Activated naive CD4-positive, alpha-beta T cell treated with anti-CD3 and anti-CD28 coated beads, Interleukin-2, amount 50 U/mL, for 72 hours (primary cell): ENCODE results near the gene RAB11FIP4. TPM values are rescaled to one million over a fixed set of nuclear protein-coding genes. Genes with fewer than 3 reads are reported as not detected.

Experiments used
- ATAC-seq, 2 donors: fragments of 150-1000 bp; cut with Tn5 transposase; 2 replicates each; pipeline ENCODE4 v1.10.0; 2021; ENCODE audit warnings: mild to moderate bottlenecking in 2 of 2, moderate library complexity in 2 of 2
- DNase-seq, 2 donors: peaks; one replicate each; pipeline ENCODE4 v3.0.0; 2021 to 2022; ENCODE audit warnings: low spot score in 2 of 2
- H3K27ac Mint-ChIP-seq, 2 donors: one replicate each; pipeline ENCODE4 v1.8.0; 2022; ENCODE audit warnings: mild to moderate bottlenecking in 2 of 2, mixed read lengths in 2 of 2
- H3K36me3 Mint-ChIP-seq, 2 donors: one replicate each; pipeline ENCODE4 v1.8.0; 2022; ENCODE audit warnings: mixed read lengths in 2 of 2
- H3K9me3 Mint-ChIP-seq, 2 donors: one replicate each; pipeline ENCODE4 v1.8.0; 2022; ENCODE audit warnings: mixed read lengths in 2 of 2
- total RNA-seq, 2 donors: library from RNA; stranded (reverse); gene quantifications; one replicate each; pipeline ENCODE4 v1.2.3, GENCODE V29; 2022

The RAB11FIP4 gene
- total RNA-seq, 2 donors from 2014 or later, result 22.5 to 39.0 TPM

GRCh38 chr17:31397256-31397939 lies 5.9 kb downstream of the RAB11FIP4 start:
- ATAC-seq, result no peak
- DNase-seq, result no peak
- Mint-ChIP-seq H3K9me3 (no peaks in the 10 kb centered on the region), H3K27ac (no peak overlapping the region), H3K36me3 (no peaks in the 10 kb centered on the region)

DNA sequence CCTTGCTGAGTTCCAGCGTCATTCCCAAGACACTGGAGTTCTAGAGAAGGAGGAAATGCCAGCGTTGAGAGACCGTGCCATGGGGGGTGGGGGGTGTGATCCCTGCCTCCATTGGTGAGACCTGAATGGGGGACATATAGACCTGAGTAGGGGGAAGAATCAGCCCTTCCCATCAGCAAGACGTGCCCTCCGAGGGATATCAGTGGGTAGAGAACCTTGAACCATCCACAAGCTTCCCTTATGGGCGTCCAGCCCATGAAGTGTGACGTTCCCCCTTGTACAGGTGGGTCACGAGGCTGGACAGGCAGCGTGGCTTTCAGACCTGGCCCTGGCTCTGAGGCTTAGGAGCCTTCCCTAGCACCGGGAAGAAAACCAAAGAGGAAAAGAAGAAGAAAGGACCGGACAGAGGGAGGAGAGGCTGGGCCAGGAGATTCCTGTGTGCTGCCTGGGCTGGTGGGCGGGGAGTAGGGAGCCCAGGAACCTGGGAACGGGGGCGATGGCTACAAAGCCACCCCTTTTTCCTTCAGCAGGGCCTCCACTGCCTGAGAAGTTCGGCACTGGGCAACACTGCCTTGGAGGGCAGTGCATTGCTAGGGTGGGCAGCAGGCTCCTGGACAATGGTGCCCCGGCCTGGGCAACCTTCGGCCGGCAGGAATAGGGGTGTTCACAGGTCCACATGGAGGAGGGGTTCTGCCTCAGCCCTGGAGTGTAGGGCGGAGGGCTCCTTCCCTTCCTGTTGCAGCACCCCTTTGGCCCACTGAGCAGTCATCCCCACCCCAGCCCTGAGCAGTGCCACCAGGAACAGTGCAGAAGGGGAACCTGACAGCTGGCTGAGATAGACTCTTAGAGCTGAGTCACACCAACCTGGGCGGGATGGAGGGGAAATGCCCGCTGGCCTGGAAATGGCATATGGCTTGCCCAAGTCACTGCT lies 7.2 kb downstream of the RAB11FIP4 start:
- Mint-ChIP-seq H3K9me3 (no peaks in the 10 kb centered on the region), H3K36me3 (no peaks in the 10 kb centered on the region), H3K27ac (no peak overlapping the region)
- no peak for ATAC-seq
- no peak for DNase-seq

DNA sequence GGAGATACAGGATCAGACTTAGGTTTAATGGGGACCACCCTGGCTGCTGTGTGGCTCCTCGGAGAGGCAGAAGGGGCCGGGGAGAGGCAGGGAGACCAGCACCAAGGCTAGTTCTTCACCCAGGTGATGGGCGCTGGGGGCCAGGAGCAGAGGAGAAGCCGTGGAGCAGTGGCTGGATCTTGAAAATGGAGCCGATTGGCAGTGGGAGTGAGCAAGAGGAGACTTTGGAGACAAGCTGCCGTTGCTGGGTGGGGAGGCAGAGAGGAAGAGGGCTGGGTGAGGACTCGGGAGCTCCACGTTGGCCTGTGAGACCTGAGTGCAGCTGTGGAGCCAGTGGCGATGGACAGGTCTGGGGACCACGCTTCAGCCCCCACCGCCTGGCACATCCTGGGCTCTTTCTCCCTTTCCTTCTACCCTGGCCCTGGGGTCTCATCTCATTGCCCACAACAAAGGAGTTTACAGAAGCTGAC lies 9.0 kb downstream of the RAB11FIP4 start:
- ATAC-seq, result no peak
- DNase-seq, result no peak
- H3K9me3 Mint-ChIP-seq, result no peaks in the 10 kb centered on the region
- no peak overlapping the region for H3K27ac Mint-ChIP-seq
- no peaks in the 10 kb centered on the region for H3K36me3 Mint-ChIP-seq

DNA sequence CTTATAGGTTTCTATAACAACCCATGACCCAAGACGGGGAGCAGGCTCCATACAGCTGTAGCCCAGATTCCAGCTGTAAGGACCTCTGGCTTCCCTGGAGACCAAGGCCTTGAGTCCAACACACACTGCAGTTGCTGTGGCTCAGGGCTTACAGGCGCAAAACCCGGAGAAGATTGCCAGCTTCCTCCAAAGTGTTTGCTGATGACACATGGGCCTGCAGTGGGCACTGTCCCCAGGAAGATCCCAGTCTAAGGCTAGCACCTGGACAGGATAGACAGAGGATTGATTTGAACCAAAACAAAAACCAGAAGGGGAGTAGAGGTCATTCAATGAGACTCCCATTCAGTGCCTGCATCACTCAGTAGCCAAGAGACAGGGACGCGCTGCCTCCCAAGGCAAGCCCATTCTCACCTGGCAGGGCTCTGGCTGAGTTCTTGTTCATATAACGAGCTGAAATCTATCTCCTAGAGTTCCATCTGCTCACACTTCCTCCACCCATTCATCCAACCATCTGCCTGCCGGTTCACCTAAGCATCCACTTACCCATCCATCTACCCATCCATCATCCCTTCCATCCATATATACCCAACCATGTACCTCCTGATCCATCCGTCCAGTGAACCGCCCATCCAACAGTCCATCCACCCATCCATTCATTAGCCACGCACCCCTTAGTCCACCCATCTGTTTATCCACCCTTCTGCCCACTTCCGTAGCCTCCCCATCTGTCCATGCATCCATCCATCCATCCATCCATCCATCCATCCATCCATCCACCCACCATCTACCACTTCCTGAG lies 10.2 kb downstream of the RAB11FIP4 start:
- no peaks in the 10 kb centered on the region for H3K9me3 Mint-ChIP-seq
- no peaks in the 10 kb centered on the region for H3K36me3 Mint-ChIP-seq
- DNase-seq (no peak), ATAC-seq (no peak)
- H3K27ac Mint-ChIP-seq, result no peak overlapping the region

DNA sequence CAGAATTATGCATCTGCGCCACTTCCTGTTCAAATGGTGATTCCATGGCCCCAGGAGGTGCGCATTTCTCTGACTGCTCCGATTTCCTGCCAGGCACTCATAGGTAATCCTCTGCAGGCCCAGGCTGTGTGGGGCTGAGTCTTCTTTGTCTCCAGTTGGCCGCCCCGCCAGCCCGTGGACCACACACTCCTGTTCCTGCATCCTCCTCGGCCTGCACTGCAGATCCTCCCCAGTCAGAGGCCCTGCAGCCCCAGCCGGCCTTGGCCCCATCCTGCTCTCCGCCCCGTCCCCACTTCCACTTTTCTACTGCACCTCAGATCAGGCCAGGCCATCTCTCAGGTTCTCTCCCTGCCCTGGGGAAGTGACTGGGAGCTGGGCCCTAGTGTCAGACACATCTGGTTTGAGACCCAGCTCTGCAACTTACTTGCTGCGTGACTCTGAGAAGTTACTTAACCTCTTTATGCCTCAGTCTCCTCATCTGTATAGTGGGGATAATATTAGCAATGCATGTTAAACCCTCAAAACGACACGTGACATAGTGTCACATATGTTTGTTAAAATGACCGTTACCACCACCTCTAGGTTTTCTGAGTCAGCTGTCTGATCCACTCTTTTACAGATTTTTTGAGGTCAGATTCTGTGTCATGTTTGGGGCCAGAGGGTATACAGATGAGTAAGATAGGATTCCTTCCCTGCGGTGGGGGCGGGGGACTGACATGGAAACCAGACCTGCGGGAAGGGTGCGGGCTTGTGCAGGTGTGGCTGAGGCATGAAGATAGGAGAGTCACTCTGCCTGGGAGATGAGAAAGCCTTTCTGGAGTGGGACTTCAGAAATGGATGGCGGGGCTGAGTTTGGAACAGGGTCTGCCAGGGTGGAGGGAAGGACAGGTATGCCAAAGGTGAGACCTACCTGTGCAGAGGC lies 12.8 kb downstream of the RAB11FIP4 start:
- Mint-ChIP-seq H3K9me3 (no peaks in the 10 kb centered on the region), H3K27ac (no peak overlapping the region), H3K36me3 (no peaks in the 10 kb centered on the region)
- ATAC-seq (no peak), DNase-seq (no peak)

GRCh38 chr17:31405890-31406371 lies 14.5 kb downstream of the RAB11FIP4 start:
- Mint-ChIP-seq H3K27ac (no peak overlapping the region), H3K9me3 (no peaks in the 10 kb centered on the region), H3K36me3 (no peaks in the 10 kb centered on the region)
- ATAC-seq (no peak), DNase-seq (no peak)

GRCh38 chr17:31408586-31408985 lies 17.1 kb downstream of the RAB11FIP4 start:
- no peak overlapping the region for H3K27ac Mint-ChIP-seq
- ATAC-seq (no peak), DNase-seq (no peak)
- H3K9me3 Mint-ChIP-seq, result no peaks in the 10 kb centered on the region
- no peaks in the 10 kb centered on the region for H3K36me3 Mint-ChIP-seq

DNA sequence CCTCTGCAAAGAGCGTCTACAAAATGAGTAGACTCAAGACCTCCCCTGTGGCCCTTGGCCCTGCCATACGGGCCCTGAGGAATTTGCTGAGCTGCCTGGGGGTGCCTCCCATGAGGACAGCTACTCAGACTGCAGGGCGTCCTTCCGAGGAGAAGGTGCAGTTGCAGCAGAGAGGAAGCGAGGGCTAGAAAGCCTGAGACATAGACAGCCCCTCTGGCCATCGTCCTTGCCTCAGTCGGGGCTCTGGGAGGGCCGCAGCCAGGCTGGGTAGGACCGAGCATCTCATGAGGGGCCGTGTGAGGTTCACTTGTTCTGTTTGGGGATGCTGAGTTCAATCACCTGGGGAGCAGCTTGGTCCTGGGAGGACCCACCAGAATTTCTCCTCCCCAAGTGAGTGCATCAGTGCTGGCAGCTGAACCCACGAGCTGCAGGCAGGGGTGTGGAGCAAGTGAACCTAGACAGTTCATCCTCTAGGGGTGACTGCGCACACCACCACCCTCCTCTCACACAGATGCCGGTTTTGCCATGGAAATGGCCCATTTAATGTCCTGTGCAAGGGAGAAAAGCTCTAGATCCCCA lies 20.3 kb downstream of the RAB11FIP4 start:
- Mint-ChIP-seq H3K9me3 (no peaks in the 10 kb centered on the region), H3K36me3 (no peaks in the 10 kb centered on the region), H3K27ac (no peak overlapping the region)
- DNase-seq (no peak), ATAC-seq (no peak)

DNA sequence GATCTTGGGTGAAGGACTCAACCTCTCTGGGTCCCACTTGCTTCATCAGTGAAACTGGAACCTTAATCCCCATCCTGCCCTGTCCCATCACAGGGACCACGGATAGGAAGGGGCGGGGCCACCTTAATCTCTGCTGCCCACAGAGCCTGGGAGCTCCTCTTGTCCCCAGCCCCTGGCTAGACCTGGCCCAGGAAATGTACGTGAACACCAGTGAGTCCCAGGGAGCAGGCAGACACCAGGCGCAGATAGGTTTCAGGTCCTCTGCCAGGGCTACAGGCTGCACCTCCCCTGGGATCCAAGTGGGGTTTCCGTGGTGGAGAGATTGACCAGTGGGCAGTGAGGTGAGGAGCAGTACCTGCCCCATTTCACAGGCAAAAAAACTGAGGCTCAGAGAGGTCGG lies 21.0 kb downstream of the RAB11FIP4 start:
- no peak overlapping the region for H3K27ac Mint-ChIP-seq
- H3K36me3 Mint-ChIP-seq, result no peaks in the 10 kb centered on the region
- ATAC-seq (no peak), DNase-seq (no peak)
- H3K9me3 Mint-ChIP-seq, result no peaks in the 10 kb centered on the region

- Mint-ChIP-seq H3K36me3 (no peaks in the 10 kb centered on the region), H3K27ac (no peak overlapping the region), H3K9me3 (no peaks in the 10 kb centered on the region)
- DNase-seq (no peak), ATAC-seq (no peak)
Observed at GRCh38 chr17:31413081-31413799, 21.8 kb downstream of the RAB11FIP4 start.

DNA sequence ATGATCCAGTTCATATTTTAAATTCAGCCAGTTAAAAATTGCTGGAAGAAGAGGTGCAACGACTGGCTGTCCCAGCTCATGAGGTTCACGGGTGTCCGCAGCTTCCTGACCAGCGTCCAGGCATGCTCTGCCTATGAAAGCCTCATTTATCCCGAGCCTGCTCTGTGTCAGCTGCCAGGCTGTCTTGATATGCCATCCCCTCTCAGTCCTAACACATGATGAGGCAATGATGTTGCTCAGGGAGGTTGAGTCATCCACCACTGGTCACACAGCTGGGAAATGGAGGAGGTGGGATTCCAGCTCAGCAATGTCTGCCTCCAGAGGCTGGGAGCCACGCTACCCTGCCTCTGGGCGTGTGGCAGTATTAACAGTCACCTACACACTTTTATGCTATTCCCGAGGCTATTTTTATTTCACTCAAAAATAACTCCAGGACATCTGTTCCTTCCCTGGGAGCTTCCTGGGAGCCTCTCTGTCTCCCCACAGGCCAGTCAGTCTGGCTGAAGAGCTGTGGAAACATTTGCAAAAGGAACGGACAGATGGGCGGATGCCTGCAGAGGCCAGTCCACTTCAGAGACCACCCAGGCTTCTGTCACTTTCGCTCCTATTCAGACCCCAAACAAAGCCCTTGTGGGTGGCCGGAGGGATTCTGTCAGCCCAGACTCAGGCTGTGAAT lies 22.5 kb downstream of the RAB11FIP4 start:
- ATAC-seq (no peak), DNase-seq (no peak)
- H3K36me3 Mint-ChIP-seq, result no peaks in the 10 kb centered on the region
- no peak overlapping the region for H3K27ac Mint-ChIP-seq
- no peaks in the 10 kb centered on the region for H3K9me3 Mint-ChIP-seq

GRCh38 chr17:31414550-31414918 lies 23.1 kb downstream of the RAB11FIP4 start:
- H3K27ac Mint-ChIP-seq, result no peak overlapping the region
- H3K36me3 Mint-ChIP-seq, result no peaks in the 10 kb centered on the region
- ATAC-seq, result no peak
- no peaks in the 10 kb centered on the region for H3K9me3 Mint-ChIP-seq
- DNase-seq, result no peak

DNA sequence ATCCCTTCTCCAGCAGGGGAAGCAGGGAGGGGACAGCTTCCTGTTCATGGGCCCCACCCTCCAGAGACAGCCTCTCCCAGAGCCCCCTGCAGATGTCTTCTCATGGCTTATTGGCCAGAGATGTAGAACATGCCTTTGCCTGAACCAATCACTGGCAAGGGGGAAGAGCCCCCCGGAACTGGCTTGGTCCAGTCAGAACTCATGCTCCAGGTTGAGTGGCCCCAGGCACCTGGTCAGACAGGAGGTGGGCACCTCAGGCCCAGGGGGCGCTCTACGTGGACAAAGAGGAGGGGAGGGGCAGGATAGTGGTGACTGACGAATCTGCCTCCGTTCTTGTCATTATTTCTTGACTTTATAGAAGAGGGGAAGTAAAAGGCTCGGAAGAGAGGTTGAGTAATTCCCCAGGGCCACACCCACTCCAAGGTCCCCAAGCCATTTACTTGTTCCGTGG lies 23.6 kb downstream of the RAB11FIP4 start:
- ATAC-seq, result no peak
- Mint-ChIP-seq H3K36me3 (no peaks in the 10 kb centered on the region), H3K27ac (no peak overlapping the region), H3K9me3 (no peaks in the 10 kb centered on the region)
- DNase-seq, result no peak

DNA sequence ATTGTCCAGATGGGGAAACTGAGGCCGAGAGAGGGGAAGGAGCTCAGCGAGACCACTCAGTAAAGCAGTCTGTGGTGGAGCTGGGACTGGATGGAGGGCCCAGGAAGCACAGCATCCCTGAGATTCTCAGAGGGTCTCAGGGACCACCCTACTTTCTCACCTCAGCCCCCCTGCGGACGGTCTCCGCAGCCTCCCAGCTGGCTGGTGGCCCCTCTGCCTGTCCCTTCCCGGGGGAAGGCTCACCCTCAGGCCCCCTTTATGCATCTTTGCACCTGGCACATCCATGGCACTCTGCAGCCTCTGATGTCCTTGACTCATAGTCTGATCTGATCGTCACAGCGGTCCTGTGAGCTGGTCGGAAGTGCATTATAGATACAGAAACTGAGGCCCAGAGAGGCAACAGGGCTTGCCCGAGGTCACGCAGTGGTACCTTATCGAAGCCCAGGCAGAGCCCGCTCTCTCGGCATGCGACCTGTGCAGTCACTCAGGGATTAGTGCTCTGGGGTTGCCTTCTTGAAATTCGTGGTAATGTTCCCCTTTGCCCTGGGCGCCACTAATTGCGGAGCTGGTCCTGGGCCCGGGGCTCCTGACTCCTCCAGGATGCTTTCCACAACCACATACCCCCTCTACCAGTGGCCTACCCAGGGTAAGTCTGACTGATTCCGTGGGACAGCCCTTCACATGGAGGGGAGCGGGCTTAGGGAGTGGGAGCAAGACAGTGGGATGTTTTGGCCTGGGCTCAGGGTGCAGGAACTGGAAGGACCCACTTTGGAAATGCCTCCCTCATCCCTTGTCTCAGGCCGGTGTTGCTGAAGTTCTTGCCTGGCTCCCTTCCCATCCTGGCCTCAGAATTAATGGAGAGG lies 24.4 kb downstream of the RAB11FIP4 start:
- Mint-ChIP-seq H3K27ac (no peak overlapping the region), H3K36me3 (no peaks in the 10 kb centered on the region), H3K9me3 (no peaks in the 10 kb centered on the region)
- DNase-seq (no peak), ATAC-seq (no peak)
